Measurements from ENCODE around the gene EGFL6.

- TF ChIP-seq, protein P1, sequence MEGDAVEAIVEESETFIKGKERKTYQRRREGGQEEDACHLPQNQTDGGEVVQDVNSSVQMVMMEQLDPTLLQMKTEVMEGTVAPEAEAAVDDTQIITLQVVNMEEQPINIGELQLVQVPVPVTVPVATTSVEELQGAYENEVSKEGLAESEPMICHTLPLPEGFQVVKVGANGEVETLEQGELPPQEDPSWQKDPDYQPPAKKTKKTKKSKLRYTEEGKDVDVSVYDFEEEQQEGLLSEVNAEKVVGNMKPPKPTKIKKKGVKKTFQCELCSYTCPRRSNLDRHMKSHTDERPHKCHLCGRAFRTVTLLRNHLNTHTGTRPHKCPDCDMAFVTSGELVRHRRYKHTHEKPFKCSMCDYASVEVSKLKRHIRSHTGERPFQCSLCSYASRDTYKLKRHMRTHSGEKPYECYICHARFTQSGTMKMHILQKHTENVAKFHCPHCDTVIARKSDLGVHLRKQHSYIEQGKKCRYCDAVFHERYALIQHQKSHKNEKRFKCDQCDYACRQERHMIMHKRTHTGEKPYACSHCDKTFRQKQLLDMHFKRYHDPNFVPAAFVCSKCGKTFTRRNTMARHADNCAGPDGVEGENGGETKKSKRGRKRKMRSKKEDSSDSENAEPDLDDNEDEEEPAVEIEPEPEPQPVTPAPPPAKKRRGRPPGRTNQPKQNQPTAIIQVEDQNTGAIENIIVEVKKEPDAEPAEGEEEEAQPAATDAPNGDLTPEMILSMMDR (IDR thresholded peaks at IDR 0.05; ENCODE audit: low read depth, low read length, poor library complexity, severe bottlenecking) = no peak
- no peak for TF ChIP-seq EZH2phosphoT487 (IDR thresholded peaks at IDR 0.05; ENCODE audit: borderline replicate concordance, low read length)
Observed at GRCh38 chrX:13681595-13681994, 112.2 kb downstream of the EGFL6 start.

All from DOHH2 (cell line).